ENCODE results near the gene THBS3. TPM values are rescaled to one million over a fixed set of nuclear protein-coding genes. Genes with fewer than 3 reads are reported as not detected.

THBS3 gene
- total RNA-seq, 1 experiment from 2014 or later: 36.8 TPM

- Mint-ChIP-seq H3K27ac (ENCODE audit: unreplicated experiment) (no peak overlapping the region), H3K27me3 (ENCODE audit: unreplicated experiment) (no peaks in the 10 kb centered on the region), H3K4me3 (ENCODE audit: low read depth, unreplicated experiment) (peak overlapping the region; percentile 74), H3K4me1 (ENCODE audit: low read depth, unreplicated experiment) (peaks cover 15% of the 10 kb centered on the region), H3K9me3 (ENCODE audit: low read depth, unreplicated experiment) (no peaks in the 10 kb centered on the region), H3K36me3 (ENCODE audit: insufficient read depth, unreplicated experiment) (peaks cover 42% of the 10 kb centered on the region)
- CTCF ChIA-PET: interaction anchor here (0.6 kb wide), 1 partner anchor 1422 kb away, joined by 5 read pairs; no protein-coding TSS in a partner anchor
- TF ChIP-seq, protein P1, sequence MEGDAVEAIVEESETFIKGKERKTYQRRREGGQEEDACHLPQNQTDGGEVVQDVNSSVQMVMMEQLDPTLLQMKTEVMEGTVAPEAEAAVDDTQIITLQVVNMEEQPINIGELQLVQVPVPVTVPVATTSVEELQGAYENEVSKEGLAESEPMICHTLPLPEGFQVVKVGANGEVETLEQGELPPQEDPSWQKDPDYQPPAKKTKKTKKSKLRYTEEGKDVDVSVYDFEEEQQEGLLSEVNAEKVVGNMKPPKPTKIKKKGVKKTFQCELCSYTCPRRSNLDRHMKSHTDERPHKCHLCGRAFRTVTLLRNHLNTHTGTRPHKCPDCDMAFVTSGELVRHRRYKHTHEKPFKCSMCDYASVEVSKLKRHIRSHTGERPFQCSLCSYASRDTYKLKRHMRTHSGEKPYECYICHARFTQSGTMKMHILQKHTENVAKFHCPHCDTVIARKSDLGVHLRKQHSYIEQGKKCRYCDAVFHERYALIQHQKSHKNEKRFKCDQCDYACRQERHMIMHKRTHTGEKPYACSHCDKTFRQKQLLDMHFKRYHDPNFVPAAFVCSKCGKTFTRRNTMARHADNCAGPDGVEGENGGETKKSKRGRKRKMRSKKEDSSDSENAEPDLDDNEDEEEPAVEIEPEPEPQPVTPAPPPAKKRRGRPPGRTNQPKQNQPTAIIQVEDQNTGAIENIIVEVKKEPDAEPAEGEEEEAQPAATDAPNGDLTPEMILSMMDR (IDR thresholded peaks at IDR 0.05; ENCODE audit: unreplicated experiment): no peak
- peak; percentile 14 for DNase-seq
- intact Hi-C loops (cut with micrococcal nuclease; ENCODE audit: unreplicated experiment): no loop called here
- BruUV-seq (replicated peaks): no TSS peak
Measured at GRCh38 chr1:155254714-155255242, 47.1 kb upstream of the THBS3 start.

DNA sequence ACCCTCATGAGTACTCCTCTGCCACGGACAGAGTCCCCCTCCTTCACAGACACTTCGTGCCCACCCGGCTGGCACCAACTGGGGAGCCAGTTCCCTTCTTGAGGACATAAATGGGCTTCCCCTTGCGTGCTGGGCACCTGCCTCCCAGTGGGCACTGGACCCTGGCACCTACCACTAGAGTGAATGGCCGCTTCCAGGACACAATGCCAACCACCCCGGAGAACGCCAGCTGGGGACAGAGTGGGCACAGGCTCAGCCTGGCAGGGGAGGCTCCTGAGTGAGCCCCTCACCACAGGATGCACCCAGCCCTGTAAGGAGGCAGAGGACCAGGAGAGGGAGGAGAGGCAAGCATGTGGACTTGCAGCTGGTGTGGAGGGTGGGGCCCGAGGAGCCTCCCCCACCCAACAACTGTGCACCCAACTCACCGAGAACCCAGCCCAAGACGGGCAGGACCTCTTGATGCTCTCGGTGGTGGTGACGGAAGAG, 46.6 kb upstream of the THBS3 start:
- Mint-ChIP-seq H3K4me1 (ENCODE audit: low read depth, unreplicated experiment) (peaks cover 15% of the 10 kb centered on the region), H3K27ac (ENCODE audit: unreplicated experiment) (no peak overlapping the region), H3K9me3 (ENCODE audit: low read depth, unreplicated experiment) (no peaks in the 10 kb centered on the region), H3K36me3 (ENCODE audit: insufficient read depth, unreplicated experiment) (peaks cover 39% of the 10 kb centered on the region), H3K4me3 (ENCODE audit: low read depth, unreplicated experiment) (peak overlapping the region; percentile 74), H3K27me3 (ENCODE audit: unreplicated experiment) (no peaks in the 10 kb centered on the region)
- BruUV-seq (replicated peaks): no TSS peak
- DNase-seq: no peak
- TF ChIP-seq, protein P1 (IDR thresholded peaks at IDR 0.05; ENCODE audit: unreplicated experiment): no peak
- intact Hi-C loops (cut with micrococcal nuclease; ENCODE audit: unreplicated experiment): no loop called here
- CTCF ChIA-PET: no interaction called here

- Mint-ChIP-seq H3K9me3 (ENCODE audit: low read depth, unreplicated experiment) (no peaks in the 10 kb centered on the region), H3K4me1 (ENCODE audit: low read depth, unreplicated experiment) (peaks cover 15% of the 10 kb centered on the region), H3K27ac (ENCODE audit: unreplicated experiment) (no peak overlapping the region), H3K4me3 (ENCODE audit: low read depth, unreplicated experiment) (peak overlapping the region; percentile 74), H3K36me3 (ENCODE audit: insufficient read depth, unreplicated experiment) (peaks cover 36% of the 10 kb centered on the region), H3K27me3 (ENCODE audit: unreplicated experiment) (no peaks in the 10 kb centered on the region)
- DNase-seq: no peak
- intact Hi-C loops (cut with micrococcal nuclease; ENCODE audit: unreplicated experiment): no loop called here
- no TSS peak for BruUV-seq (replicated peaks)
- CTCF ChIA-PET: no interaction called here
- TF ChIP-seq, protein P1 (IDR thresholded peaks at IDR 0.05; ENCODE audit: unreplicated experiment): no peak
Measured at GRCh38 chr1:155253797-155254196, 46.1 kb upstream of the THBS3 start.

GRCh38 chr1:155253208-155253607, 45.5 kb upstream of the THBS3 start:
- no peak for DNase-seq
- Mint-ChIP-seq H3K4me3 (ENCODE audit: low read depth, unreplicated experiment) (peak overlapping the region; percentile 74), H3K36me3 (ENCODE audit: insufficient read depth, unreplicated experiment) (peaks cover 36% of the 10 kb centered on the region), H3K4me1 (ENCODE audit: low read depth, unreplicated experiment) (peaks cover 15% of the 10 kb centered on the region), H3K9me3 (ENCODE audit: low read depth, unreplicated experiment) (no peaks in the 10 kb centered on the region), H3K27me3 (ENCODE audit: unreplicated experiment) (no peaks in the 10 kb centered on the region), H3K27ac (ENCODE audit: unreplicated experiment) (no peak overlapping the region)
- BruUV-seq (replicated peaks): no TSS peak
- CTCF ChIA-PET: no interaction called here
- intact Hi-C loops (cut with micrococcal nuclease; ENCODE audit: unreplicated experiment): no loop called here
- TF ChIP-seq, protein P1 (IDR thresholded peaks at IDR 0.05; ENCODE audit: unreplicated experiment): no peak
